Tongue (tissue), 2 donors: ENCODE data around the gene OTOF. TPM values are rescaled to one million over a fixed set of nuclear protein-coding genes. Genes with fewer than 3 reads are reported as not detected.
A peak's percentile ranks its signal among the peaks of the same experiment; 100 is the strongest.

Source experiments
- DNase-seq: peaks from one replicate; pipeline ENCODE4 v3.0.0-alpha.2; 2015
- total RNA-seq: library from RNA; depleted of rRNA; stranded (reverse); fragments of >200 nt; gene quantifications from one replicate; pipeline ENCODE4 v1.2.3, GENCODE V29; 2014

Gene OTOF
- total RNA-seq = 12.4 TPM

DNA sequence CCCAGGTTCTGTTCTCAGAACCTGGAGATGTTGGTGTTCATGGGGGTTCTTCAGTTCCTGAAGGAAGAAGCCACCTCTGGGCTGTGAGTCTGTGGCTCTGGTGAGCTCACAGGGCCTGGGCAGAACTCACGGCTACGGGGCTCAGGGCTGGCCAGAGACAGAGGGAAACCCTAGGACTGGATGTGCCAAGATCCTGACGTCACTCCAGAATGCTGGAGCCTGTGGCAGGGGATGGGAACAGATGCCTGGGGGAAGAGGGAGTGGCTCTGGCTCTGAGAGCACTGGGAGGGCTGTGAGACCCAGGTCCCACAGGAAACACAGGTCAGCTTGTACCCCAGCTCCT, at the start of gene OTOF:
Gene OTOF (minus strand): TSS at position 214 of the 343 bp plus-strand sequence.
- DNase-seq = peak; percentile 92

DNA sequence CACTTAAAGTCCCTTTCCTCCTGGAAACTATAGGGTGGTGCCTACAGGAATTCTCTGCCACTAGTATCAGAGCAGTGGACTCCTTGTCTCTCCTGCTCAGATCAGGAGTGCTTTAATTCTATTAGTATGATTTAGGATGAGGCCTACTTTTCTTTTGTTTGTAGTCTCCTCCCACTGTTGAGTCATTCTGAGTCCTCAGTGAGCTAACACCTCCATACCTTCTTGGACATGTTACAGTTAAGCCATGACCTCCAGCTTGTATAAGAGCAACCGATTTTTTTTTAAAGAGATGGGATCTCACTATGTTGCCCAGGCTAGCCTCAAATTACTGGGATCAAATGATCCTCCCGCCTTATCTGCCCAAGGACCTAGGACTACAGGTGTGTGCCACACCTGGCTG, 48.7 kb upstream of the OTOF start:
- no peak for DNase-seq

DNA sequence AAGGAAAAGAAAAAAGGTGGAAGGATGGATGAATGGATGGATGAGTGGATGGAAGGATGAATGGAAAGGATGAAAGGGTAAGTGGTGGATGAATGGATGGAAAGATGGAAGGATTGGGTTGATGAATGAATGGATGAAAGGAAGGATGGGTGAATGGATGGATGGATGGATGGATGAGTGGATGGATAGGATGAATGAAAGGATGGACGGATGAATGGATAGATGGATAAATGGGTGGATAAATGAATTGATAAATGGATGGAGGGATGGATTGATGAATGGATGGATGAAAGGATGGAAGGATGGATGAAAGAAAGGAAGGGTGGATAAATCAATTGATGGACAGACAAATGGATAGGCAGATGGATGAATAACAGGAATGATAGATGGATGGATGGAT, 48.2 kb upstream of the OTOF start:
- DNase-seq = no peak

DNA sequence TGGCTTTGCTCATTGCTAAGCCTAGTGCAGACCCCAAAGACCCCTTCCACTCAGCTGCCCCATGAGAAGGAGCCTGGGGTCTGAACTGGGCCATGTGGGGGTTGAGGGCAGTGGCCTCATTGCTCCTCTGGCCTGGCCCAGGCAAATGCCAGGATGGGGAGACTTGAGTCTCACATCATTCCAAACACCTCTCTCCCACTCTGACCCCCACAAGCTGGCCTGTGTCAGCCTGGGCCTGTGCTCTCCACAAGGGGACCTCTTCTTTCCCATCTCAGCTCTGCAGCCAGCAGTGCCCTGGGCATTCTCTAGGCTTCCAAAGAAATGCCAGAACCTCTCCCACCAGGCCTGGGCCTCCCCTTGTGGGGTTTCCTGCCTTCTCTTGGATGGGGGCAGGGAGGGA, 45.8 kb upstream of the OTOF start:
- DNase-seq = no peak

DNA sequence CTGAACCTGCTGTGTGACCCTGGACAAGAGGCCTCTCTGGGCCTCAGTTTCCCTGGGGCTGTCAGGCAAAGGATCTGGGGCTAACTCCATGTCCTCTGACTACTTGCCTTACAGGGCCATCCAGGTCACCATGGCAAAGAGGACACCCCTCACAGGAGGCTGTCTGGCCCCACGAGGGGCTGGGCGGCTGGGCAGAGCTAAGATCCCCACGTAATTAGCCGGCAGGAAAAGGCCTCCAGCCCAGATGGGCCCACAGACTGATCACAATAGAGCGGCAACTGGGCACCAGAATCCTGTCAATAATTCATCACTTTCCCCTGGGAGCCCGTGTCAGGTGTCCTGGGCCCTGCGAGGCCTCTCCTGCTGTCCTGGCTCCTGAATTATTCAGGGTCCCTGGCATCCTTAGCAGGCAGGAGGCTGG, 44.8 kb upstream of the OTOF start:
- DNase-seq = no peak

DNA sequence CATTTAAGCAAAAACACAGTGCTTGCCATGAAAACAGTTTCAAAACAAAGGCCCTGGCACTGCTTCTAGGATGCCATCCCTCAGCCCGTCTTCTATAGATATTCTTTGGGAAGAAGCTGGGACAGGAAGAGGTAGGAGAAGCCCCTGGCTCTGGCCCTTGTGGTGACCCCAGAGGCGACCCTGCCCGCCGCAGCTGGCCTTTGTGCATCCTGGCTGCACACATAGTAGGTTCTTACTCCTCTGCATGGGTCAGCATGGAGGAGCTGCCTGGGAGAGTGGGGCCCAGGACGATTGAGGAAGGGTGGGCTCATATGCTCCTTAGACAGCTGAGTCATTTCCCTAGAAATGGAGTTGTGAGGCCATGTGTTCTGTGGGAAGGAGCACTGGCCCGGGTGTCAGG, 44.4 kb upstream of the OTOF start:
- no peak for DNase-seq

DNA sequence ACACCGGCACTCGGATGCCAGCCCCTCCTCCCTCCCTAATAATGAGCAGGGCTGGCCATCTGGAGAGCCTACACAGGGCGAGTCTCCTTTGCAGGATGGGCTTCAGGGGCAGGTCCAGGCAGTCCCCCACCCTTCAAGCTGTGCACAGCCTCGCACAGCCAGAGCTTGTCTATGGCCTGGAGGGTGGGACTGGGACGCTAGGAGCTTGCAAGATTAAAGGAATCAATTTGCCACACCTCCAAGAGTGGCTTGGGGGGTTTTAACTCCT, 43.9 kb upstream of the OTOF start:
- no peak for DNase-seq

DNA sequence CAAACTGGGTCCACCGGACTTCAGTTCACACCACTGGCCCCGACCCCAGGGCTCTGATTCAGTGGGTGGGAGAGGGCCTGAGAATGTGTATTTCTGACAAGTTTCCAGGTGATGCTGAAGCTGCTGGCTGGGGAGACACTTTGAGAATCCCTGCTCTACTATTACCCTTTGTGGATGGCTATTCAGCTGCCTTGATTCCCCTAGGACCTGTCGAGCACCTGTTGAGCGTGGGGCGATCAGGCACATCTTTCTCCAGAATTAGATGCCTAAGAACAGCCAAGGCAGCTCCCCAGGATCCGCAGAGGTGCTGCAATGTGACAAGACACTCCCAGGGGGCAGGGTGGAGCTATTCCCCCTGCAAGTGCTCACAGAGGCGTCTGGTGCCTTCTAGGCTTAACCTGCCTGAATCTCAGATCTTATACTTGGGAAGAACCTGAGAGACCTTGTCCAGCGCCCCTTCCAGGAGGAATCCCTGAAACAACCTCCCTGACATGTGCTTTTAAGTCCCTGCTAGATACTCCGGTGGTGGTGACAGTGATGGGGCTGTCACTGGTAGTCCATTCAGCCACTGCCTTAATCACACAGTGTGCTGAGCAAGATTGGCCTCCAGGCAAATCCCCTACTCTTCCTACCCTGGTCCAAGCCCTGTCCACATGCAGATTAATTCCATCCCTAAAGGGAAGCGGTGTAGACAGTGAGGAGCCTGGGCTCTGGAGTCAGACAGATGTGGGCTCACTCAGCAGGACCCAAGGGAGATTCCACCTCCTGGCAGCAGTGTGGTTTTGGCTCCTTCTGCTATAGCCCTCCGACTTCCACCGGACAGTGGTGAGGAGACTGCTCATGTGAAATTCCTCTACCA, 43.4 kb upstream of the OTOF start:
- DNase-seq = peak; percentile 32

DNA sequence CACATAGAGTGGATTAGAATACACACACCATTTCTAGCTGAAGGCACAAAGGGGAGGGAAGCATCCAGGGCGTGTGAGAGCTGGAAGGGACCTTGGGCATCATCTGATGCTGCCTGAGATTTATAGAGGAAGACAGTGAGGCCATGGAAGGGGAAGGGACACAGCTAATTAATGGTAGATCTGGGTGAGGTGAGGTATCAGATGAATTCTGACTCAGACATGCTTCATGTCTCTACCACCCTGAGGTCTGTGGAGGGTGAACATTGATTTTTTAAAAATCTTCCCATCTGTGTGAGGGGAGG, 42.2 kb upstream of the OTOF start:
- no peak for DNase-seq

DNA sequence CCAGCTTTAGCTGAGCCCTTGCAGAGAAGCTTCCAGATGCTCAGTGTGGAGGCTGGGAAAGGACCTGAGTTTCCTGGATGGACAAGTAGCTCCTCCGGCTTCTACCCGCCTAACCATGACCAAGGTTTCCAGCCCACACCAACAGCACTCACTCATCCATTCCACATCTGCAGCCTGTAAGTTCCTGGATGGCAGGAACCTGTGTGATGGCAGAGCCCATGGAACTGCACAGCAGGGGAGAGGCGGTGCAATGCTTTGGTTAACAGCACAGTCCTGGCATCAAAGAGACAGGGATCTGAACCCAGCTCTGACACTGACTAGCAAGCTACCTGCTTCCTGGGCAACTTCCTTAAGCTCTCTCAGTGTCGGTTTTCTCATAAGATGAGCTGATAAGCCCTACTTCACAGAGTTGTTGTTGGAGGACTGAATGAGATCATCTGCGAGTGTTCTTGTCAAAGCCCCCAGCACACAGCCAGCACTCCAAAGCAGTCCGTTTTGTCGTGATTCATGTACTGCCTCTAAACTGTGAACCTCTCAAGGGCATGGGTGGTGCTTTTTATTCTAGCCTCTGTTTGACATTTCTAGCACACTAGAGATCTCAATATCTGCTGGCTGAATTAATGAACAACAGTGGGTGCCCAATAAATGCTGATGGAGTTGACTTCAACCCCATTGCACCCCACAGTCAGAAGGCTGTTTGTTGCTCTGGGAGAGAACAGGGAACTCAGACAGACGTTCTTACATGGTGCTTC, 41.6 kb upstream of the OTOF start:
- no peak for DNase-seq

DNA sequence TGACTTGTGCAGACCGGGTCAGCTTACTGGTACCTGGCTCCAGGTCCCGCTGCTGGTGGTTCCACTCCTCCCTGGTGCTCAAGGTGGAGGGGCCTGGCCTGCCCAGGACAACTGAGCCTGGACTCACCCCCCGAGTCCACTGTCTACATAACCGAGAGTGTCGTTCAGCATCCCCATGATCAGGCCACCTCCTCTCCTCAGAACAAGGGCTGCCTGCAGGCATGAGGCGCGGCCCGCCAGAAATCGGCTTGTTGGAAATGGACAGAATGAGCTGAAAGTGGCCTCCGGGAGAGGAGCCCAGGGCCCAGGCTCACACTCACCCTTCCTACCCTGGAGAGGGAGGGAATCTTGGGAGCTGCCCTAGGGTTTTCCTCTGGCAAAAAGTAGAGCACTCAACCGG, 38.9 kb upstream of the OTOF start:
- DNase-seq = no peak

DNA sequence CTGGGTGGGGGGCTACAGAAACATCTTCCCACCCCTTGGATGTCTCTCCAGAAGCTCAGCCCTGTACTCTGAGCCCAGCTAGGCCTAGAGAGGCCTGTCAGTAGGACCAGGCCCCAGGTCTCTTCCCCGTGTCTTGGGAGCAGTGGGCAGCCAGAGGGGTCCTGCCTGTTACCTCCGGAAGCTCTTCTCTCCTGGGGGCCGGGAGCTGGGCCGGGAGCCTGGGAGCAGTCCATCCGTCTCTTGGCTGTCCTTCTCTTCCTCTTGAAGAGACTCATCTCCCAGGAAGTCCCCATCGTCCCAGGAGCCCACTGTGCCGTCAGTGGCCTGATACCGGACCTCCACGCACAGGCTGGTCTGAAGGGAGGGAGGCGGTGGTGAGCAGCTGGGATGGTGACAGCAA, 38.3 kb upstream of the OTOF start:
- no peak for DNase-seq

DNA sequence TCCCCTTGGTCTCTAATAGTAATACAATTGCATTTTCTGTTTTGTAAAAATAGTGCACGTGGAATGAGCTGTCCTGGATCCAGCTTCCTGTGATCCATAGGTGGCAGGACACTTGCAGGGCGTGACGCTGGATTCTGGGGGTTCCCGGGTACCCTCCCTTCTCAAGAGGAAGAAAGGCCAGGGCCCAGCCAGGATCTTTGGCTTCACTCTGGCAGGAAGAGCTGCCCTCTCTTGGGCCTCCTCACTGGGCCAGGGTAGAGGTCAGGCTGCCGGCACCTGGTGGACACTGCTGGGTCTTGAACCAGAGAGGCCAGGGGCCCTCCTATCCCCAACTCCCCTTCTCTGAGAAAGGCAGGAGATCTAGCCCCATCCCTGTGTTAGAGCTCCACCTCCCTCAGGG, 37.8 kb upstream of the OTOF start:
- no peak for DNase-seq

DNA sequence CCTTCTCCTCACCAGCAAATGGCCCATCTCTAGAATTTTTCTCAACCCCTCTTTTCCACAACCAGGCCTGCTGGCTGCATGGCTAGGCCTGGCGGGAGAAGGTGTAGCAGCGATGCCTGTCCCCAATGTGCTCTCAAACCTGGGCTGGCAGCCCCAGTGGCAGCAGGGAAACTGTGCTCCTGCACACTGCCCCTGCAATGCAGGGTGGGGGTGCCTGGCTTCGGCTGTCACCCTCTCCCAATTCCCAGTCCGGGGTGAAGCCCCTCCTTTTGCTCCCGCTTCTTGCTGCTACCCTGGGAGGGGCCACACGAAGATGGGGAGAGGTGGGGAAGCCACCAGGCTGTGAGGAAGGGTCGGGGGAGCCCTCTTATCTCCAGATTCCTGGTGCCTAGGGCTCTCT, 36.1 kb upstream of the OTOF start:
- no peak for DNase-seq

DNA sequence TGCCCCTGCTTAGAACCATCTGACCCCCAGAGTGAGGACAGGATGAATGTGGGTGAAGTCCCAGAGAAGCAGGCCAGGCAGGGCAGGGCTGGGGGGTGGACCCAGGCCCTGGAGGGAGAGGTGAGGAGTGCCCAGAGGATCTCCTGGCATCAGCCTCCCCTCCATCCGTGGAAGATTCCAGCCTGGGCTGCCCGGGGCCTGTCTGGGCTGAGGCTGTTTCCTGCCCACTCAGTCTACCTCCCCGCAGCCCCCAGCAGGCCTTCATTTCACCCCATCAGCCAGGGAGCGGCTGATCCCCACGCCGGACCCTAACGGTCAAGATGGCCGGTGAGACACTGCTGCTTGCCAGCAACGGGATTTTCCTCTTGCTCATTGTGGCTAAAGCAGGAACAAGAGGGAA, 35.3 kb upstream of the OTOF start:
- no peak for DNase-seq

DNA sequence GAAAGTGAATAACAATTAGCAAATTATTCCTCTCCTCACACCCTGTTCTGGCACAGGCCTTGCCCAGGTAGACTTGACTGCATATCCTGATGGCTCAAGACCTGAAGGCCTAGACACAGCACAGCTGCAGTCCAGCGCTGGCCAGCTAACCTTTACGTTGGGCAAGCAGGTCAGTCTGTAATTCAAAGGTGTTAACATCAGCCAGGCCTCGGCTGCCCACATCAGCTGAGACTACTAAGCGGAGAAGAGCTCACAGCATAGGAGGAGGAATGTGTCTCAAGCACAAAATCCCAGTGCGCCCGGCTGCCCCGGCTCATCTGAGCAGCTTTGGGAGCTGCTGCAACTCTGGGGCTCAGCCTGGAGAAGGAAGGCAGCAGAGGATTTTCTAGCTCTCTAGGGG, 33.5 kb upstream of the OTOF start:
- DNase-seq = no peak

DNA sequence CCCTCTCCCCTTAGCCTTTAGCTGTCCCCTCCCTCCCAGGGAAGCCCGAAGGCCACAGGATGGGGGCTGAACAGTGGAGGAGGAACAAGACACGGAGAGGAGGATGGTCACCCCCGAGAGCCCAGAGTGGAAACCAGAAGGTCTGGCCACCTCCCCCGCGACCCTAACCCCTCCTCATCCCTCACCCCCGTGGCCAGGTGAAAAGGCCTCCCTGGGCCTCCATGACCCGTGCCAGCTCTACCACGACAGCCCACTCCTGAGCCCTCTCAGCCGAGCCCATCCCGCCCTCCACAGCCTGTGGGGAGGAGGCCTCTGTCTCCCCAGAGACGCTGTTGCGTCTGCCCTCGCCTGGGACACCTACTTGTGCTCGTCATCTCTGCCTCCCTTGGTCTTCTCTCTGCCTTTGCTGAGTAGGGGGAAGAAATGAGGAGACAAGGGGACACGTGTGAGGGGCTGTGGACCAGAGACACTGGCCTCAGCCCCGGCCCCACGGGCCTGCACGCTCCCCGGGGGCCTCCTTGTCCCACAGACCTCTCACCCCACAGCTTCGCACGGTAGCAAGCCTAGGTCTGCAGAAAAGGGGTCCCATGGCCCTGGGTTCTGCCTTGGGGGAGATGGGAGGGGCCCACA, 32.5 kb upstream of the OTOF start:
- DNase-seq = no peak

DNA sequence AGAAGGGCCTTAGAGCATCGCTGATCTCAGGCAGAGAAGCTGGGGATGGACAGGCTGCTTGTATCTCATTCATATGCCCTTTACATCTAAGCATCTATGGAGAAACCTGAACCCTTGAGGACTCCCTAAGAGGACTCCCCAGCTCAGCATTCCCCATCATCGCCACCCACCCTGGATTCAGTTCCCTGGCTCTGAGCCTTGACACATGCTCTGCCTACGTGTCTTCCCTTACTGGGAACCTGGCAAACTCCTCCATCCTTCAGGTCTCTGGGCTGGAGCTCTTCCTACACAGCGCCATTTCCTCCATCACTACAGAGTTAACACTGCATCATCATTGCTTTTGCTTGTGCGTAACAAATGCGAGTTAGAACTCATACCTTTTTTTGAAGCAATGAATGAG, 31.2 kb upstream of the OTOF start:
- no peak for DNase-seq

DNA sequence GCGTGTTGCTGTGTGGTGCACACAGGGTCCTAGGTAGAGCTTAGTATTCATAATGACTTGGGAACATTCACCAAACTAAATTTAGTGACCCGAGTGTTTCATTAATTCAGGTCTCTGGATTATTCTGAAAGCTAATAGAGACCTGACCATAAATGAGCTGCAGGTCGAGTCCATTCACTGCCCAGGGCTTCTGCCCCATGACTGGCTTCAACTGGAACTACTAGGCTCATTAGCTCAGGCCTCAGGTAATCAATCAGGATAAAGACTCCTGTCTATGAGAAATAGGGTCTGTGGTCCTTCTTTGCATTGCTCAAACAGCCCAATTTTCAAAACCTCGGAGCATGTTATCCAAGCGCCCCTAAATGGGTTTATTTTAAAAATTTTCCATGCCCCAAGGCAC, 30.0 kb upstream of the OTOF start:
- no peak for DNase-seq

DNA sequence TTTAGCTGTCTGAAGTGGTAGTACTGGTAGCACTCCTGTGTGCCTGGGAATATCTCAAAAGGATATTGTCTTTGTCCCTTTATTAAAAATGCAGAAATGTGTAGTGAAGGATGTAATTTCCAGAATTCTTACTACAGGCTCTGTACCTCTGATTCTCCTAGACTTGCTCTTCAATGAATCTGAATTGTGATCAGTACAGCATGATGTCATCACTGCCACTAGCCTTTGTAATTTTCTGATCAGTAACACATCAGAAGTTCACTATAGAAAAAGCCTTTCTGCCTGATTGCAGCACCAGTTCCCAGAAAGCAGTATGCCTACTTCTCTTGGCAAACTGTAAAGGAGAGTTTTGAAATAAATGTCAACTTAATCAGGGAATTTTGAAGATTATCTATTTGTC, 29.2 kb upstream of the OTOF start:
- DNase-seq = no peak

DNA sequence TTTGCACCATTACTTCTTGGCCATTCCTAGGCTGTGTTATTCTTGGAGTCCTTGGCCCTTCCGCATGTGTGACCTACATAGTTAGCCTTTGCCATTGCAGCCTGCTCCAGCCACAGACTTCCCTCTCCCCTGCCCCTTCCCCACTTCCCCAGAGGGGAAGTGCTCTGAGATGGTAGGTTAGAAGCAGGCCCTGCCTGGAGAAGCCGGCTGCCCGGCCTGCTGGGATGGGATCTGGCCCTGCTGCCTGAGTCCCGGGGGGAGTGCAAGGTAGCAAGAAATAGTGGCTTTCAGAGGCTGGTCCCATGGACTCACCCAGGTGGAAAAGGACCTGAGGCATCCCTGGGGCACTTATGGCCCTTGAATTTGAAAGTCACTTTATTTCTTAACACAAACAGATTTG, 28.4 kb upstream of the OTOF start:
- DNase-seq = no peak

DNA sequence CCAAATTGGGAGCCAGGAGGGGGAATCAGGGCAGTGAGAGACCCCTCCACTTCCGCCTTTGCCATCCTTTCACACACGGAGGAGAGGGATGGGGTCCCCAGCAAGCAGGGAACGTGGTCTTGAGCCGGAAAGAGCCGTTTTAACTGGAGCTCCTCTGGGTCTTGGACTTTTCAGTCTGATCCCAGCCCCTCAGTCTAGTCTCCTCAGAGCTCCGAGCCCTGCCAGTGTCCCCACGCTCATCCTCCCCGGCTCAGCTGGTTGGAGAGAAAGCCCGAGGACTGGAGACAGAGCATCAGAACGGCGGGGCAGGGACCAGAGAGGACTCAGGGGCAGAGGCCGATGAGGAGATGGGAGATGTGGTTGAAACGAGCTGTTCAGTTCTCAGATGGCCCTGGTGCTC, 26.1 kb upstream of the OTOF start:
- DNase-seq = no peak

DNA sequence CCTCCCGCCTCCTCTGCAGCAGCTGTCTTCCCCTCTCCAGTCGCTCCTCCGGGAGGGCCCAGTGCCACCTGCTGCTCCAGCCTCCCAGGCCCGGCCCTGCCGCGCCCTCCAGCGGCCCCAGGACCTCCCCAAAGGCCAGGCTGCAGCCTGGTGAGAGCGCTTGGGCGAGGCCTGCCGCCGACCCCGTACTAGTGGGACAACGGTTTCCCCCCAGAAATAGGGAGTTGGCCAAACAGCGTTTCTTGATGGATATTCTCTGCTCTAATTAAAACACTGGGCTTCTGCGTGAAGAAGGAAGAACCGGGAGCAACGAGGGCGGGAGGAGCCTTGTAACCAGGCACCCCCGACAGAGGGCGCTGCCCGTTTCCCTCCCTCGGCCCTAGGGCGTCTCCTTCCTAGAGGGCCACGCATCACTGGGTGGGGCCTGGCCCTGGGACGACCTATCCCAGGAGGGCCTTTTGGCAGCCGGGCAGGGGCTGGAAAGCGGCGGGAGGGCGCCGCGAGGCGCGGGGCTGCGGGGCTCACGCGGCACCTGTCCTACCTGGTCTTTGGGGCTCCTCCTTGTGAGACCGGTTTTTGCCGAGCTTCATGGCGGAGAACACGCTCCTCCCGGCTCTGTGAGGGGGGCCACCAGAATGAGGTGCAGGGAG, 25.4 kb upstream of the OTOF start:
- peak; percentile 94 for DNase-seq

DNA sequence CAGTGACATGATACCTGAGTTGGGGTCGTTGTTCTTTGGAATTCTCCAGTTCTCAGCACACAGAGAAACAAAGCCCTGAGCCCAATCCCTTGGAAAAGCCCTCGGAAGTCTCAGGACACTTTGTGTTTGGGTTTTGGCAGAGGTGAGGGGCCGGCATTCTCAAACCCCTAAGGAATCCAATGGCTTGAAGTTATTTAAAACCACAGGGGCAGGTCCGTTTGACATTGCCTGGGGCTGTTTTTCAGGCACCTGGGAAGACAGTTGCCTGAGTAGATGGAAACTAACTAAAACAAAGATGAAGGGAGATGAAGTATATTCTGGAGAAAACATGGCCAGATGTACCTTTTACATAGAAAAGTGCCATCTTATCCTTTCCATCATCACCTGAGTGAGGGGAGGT, 22.5 kb upstream of the OTOF start:
- DNase-seq = no peak
